HEK293T (cell line): ENCODE data around the gene CACHD1.

ENCODE experiments used
- CTCF ChIA-PET: fragments of 350-600 bp; formaldehyde crosslinking; extraction: SDS; loops from one replicate; lab custom pipeline; 2021; ENCODE audit warnings: antibody characterized with exemption, inconsistent platforms; lab: Yijun Ruan, JAX
- POLR2A ChIA-PET: fragments of 350-600 bp; formaldehyde crosslinking; extraction: SDS; loops from one replicate; lab custom pipeline; 2020; ENCODE audit warnings: antibody characterized with exemption, inconsistent platforms; lab: Yijun Ruan, JAX
- DNase-seq: peaks from one replicate; pipeline ENCODE4 v3.0.0; 2012; ENCODE audit warnings: mixed read lengths; ENCODE audit errors: extremely low spot score
- ARNT ChIP-seq: fragments of 450-650 bp; IDR thresholded peaks from 2 replicates; pipeline ENCODE4 v1.6.1; 2017; ENCODE audit warnings: mild to moderate bottlenecking
- BHLHE40 ChIP-seq: fragments of 450-650 bp; IDR thresholded peaks from 2 replicates; pipeline ENCODE4 v1.6.1; 2016; ENCODE audit warnings: mild to moderate bottlenecking, moderate library complexity, borderline replicate concordance
- CTBP1 ChIP-seq: fragments of 450-650 bp; IDR thresholded peaks from 2 replicates; pipeline ENCODE4 v1.6.1; 2016; ENCODE audit warnings: borderline replicate concordance
- ELF4 ChIP-seq: fragments of 450-650 bp; IDR thresholded peaks from 2 replicates; pipeline ENCODE4 v1.6.1; 2017; ENCODE audit warnings: antibody characterized with exemption
- FOXA1 ChIP-seq: fragments of 450-650 bp; IDR thresholded peaks from 2 replicates; pipeline ENCODE4 v1.6.1; 2016; ENCODE audit warnings: mild to moderate bottlenecking
- FOXK2 ChIP-seq: fragments of 450-650 bp; IDR thresholded peaks from 2 replicates; pipeline ENCODE4 v1.6.1; 2016; ENCODE audit warnings: mild to moderate bottlenecking
- FOXM1 ChIP-seq: fragments of 450-650 bp; IDR thresholded peaks from 2 replicates; pipeline ENCODE4 v1.6.1; 2017; ENCODE audit warnings: mild to moderate bottlenecking, borderline replicate concordance
- HDGF ChIP-seq: fragments of 450-650 bp; IDR thresholded peaks from 2 replicates; pipeline ENCODE4 v1.6.1; 2017; ENCODE audit warnings: antibody characterized with exemption, borderline replicate concordance
- L3MBTL2 ChIP-seq: fragments of 450-650 bp; conservative IDR thresholded peaks from 2 replicates; pipeline ENCODE4 v1.6.1; 2016; ENCODE audit warnings: mild to moderate bottlenecking
- LEF1 ChIP-seq: fragments of 450-650 bp; IDR thresholded peaks from 2 replicates; pipeline ENCODE4 v1.6.1; 2017; ENCODE audit warnings: mild to moderate bottlenecking, borderline replicate concordance
- NFRKB ChIP-seq: fragments of 450-650 bp; IDR thresholded peaks from 2 replicates; pipeline ENCODE4 v1.6.1; 2016; ENCODE audit warnings: mild to moderate bottlenecking, moderate library complexity
- SP1 ChIP-seq: fragments of 450-650 bp; IDR thresholded peaks from 2 replicates; pipeline ENCODE4 v1.6.1; 2017
- SUZ12 ChIP-seq: fragments of 450-650 bp; IDR thresholded peaks from 2 replicates; pipeline ENCODE4 v1.6.1; 2016; ENCODE audit warnings: mild to moderate bottlenecking
- TARDBP ChIP-seq: fragments of 450-650 bp; IDR thresholded peaks from 2 replicates; pipeline ENCODE4 v1.6.1; 2016
- ZNF384 ChIP-seq: fragments of 450-650 bp; IDR thresholded peaks from 2 replicates; pipeline ENCODE4 v1.6.1; 2016
- TF ChIP-seq, protein P1 (sequence below): fragments of 450-650 bp; IDR thresholded peaks from 2 replicates; pipeline ENCODE4 v1.6.1; 2016

CACHD1 gene

DNA sequence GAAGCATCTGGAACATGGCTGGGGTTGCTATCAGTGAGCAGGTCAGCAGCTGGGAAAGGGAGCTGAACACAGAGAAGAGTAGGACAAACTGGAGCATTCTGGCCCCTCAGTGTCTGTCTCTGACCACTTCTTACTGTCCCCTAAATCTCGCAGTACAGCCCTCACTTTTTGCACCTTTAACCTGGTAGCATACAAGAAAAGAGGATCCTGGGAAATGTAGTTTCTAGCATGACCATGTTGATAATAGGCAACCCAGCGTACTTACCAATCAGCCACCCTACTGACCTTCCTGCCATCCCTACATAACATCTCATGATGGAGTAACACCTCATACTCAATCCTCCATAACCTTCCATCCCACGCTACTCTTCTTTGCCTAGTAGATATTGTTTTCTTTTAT, 175.8 kb downstream of the CACHD1 start:
- DNase-seq, result no peak
- POLR2A ChIA-PET, result no interaction called here
- CTCF ChIA-PET, result interaction anchor here (0.6 kb wide), 1 partner anchor 1523 kb away, joined by 4 read pairs; no protein-coding TSS in a partner anchor
- TF ChIP-seq SUZ12 (no peak), CTBP1 (no peak), LEF1 (no peak), ZNF384 (no peak), FOXK2 (no peak), L3MBTL2 (no peak), FOXA1 (no peak)

- no peak for DNase-seq
- TF ChIP-seq CTBP1, result no peak
- TF ChIP-seq ARNT, result no peak
- no peak for TF ChIP-seq ZNF384
- TF ChIP-seq SUZ12, result no peak
- TF ChIP-seq FOXA1, result no peak
- TF ChIP-seq SP1, result no peak
- TF ChIP-seq FOXM1, result no peak
- TF ChIP-seq LEF1, result no peak
- ChIA-PET POLR2A (no interaction called here), CTCF (no interaction called here)
Observed at GRCh38 chr1:64650411-64650810, 180.5 kb downstream of the CACHD1 start.

- DNase-seq, result no peak
- CTCF ChIA-PET, result no interaction called here
- TF ChIP-seq ARNT (no peak), ZNF384 (no peak), BHLHE40 (no peak), FOXA1 (no peak), LEF1 (no peak), CTBP1 (no peak), SP1 (no peak), ELF4 (no peak), FOXK2 (no peak), SUZ12 (no peak), HDGF (no peak), NFRKB (no peak), TARDBP (no peak), FOXM1 (no peak), L3MBTL2 (no peak)
- TF ChIP-seq, protein P1, sequence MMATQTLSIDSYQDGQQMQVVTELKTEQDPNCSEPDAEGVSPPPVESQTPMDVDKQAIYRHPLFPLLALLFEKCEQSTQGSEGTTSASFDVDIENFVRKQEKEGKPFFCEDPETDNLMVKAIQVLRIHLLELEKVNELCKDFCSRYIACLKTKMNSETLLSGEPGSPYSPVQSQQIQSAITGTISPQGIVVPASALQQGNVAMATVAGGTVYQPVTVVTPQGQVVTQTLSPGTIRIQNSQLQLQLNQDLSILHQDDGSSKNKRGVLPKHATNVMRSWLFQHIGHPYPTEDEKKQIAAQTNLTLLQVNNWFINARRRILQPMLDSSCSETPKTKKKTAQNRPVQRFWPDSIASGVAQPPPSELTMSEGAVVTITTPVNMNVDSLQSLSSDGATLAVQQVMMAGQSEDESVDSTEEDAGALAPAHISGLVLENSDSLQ, result no peak
- POLR2A ChIA-PET, result no interaction called here
Observed at GRCh38 chr1:64651841-64652240, 181.9 kb downstream of the CACHD1 start.

GRCh38 chr1:64653466-64653865, 183.5 kb downstream of the CACHD1 start:
- no peak for DNase-seq
- TF ChIP-seq, protein P1, result no peak
- TF ChIP-seq CTBP1 (no peak), FOXM1 (no peak), ELF4 (no peak), L3MBTL2 (no peak), TARDBP (no peak), SP1 (no peak), NFRKB (no peak), FOXA1 (no peak), SUZ12 (no peak), ARNT (no peak), ZNF384 (no peak), FOXK2 (no peak), LEF1 (no peak), BHLHE40 (no peak), HDGF (no peak)
- ChIA-PET POLR2A (no interaction called here), CTCF (no interaction called here)

DNA sequence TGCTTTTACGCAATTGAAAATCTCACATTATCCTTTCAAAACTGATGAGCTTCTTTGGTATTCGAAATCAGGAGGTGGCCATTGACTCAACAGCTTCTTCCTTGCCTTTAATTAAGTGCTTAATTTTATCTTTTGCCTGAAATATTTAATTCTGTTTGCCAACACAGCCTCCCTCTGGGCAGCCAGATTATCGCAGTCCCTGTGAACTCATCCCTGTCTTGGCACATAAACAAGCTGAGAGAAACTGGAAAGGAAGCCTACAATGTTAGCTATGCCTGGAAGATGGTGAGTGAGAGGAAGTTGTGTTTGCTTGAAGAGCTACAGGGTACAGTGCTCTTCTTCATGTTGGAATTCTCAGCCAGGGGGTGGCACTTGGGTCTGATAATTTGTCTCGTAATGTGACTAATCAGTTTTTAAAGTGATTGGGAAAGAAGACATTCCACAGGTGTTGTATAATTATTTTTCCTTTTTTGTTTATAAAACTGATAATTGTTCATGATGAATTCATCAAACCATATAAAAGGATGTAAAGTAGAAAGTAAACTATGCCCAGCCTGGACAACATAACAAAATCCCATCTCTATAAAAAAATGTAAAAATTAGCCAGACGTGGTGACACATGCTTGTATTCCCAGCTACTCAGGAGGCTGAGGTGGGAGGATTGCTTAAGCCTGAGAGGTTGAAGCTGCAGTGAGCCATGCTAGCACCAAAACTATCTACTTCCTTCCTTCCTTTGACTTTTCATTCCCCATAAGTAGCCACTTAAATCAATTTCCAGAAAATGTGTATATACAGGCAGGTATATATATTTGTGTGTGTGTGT, 184.8 kb downstream of the CACHD1 start:
- no peak for DNase-seq
- no peak for TF ChIP-seq FOXA1
- TF ChIP-seq BHLHE40, result no peak
- no peak for TF ChIP-seq ARNT
- no peak for TF ChIP-seq SUZ12
- no peak for TF ChIP-seq FOXK2
- TF ChIP-seq TARDBP, result no peak
- TF ChIP-seq ELF4, result no peak
- TF ChIP-seq L3MBTL2, result no peak
- TF ChIP-seq NFRKB, result no peak
- no peak for TF ChIP-seq ZNF384
- TF ChIP-seq CTBP1, result no peak
- TF ChIP-seq SP1, result no peak
- TF ChIP-seq FOXM1, result no peak
- TF ChIP-seq, protein P1, result no peak
- TF ChIP-seq LEF1, result no peak
- TF ChIP-seq HDGF, result no peak
- CTCF ChIA-PET, result no interaction called here
- POLR2A ChIA-PET, result no interaction called here

DNA sequence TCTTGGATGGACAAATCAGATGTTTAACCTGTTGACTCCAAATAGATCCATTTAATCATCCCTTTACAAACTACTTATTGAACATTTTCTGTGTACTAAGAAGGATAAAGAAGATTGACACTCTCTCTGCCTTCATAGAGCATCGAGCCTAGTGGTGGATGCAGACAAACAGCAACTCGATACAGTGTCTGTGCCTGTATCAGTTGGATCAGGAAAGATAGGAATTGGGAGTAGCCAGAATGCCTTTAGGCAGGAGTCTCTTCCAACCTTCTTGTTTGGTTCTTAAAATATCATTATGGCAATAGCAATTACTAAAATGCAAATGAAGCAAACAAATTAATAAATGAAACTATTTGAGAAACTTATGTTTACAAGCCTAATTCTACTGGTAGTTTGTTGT, 185.9 kb downstream of the CACHD1 start:
- ChIA-PET CTCF (no interaction called here), POLR2A (no interaction called here)
- TF ChIP-seq FOXM1 (no peak), HDGF (no peak)
- no peak for DNase-seq
